Activated effector memory CD4-positive, alpha-beta T cell treated with anti-CD3 and anti-CD28 coated beads, Interleukin-2, amount 50 U/mL, for 16 hours (primary cell): ENCODE data around the gene EXOC7.
"Not testable (repeated sequence)": the region's sequence is repeated elsewhere in the genome, so short reads cannot be mapped to it uniquely, and the experiment has no call there.

Source experiments
- DNase-seq: peaks from one replicate; pipeline ENCODE4 v3.0.0-alpha.2; 2020

Gene EXOC7

DNA sequence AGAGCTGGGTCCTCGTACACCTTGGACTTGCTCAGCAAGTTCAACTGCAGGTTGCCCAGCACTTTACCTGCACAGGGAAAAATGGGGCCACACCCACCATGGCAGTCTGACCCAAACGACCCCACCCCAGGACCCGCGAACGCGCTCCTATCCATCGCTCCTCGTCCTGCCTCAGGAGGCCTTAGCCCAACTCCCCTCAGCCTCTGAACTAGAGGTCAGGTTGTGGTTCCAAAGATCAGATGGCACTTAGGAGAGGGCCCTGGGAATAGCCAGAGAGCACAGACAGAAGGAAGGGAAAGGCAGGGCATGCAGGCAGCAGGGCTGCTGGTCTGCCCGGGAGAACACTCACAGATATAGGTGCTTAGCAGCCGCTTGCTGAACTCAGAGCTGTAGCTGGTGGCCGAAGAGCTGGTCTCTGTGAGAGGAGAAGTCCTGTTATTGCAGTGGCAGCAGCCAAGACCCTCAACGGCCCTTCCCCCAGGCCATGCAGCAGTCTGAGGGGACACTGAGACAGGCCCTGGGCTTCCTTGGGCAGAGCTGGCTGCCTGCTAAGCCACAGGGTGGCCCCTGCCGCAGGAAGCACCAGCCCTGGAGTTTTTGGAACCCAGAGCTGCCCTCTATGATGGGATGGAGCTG is 17.7 kb downstream of the EXOC7 start:
- no peak for DNase-seq

DNA sequence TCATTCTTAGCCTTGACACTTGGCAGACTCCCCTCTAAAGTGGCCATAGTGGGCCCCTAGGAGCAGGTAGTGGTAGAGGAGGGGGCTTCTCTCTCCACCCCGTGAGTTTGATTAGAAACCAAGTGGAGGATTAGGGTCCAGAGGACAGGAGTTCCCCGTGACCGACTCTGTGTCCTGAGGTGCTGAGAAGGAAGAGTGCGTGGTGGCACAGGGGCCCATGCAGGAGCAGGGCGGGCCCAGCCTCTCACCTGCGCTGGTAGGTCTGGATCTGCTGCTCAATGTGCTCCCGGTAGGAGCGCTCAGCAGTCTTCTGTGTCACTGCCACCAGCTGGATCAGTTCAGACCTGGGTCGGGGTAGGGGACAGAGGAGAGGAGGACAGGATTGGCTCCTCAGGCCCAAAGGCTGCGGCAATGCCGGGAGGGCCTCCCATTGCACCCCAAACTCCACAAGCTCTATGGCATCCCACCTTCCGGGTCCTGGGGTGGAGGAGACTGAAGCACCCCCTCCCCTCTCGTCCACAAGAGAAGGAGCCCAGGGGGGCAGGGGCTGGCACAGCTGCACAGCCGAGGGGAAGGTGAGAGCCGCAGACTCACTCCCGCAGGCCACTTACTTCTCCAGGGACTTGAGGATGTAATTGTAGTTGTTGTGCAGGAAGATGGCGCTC is 18.4 kb downstream of the EXOC7 start:
- no peak for DNase-seq

DNA sequence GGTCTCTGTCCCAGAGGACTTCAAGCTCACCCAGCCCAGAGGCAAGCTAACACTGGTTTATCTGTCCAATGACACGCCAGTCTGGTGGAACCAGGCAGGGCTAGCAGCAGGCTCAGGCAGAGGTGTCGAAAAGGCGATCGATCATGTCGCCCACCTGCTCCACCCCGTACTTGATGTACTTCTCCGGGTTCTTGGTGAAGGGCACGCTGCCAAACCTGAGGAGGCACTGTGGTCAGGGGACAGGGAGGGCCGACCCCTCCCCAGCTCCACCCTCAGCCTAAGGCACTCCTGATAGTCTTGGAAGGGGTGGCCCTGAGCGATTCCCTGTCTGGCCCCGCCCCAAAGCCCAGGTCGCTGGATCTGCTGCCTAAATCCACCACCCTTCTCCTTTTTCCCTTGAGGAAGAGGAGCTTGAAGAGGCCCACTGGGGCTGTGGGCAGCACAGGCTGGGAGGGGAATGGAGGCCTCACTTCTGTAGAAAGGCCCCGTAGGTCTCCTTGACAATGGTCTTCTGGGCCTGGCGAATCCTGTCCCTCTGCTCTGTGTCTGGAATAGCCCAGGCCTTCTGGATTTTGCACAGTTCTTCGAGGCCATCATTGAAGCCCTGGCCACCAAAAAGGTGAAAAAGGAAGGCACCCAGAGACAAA is 19.9 kb downstream of the EXOC7 start:
- DNase-seq: no peak

DNA sequence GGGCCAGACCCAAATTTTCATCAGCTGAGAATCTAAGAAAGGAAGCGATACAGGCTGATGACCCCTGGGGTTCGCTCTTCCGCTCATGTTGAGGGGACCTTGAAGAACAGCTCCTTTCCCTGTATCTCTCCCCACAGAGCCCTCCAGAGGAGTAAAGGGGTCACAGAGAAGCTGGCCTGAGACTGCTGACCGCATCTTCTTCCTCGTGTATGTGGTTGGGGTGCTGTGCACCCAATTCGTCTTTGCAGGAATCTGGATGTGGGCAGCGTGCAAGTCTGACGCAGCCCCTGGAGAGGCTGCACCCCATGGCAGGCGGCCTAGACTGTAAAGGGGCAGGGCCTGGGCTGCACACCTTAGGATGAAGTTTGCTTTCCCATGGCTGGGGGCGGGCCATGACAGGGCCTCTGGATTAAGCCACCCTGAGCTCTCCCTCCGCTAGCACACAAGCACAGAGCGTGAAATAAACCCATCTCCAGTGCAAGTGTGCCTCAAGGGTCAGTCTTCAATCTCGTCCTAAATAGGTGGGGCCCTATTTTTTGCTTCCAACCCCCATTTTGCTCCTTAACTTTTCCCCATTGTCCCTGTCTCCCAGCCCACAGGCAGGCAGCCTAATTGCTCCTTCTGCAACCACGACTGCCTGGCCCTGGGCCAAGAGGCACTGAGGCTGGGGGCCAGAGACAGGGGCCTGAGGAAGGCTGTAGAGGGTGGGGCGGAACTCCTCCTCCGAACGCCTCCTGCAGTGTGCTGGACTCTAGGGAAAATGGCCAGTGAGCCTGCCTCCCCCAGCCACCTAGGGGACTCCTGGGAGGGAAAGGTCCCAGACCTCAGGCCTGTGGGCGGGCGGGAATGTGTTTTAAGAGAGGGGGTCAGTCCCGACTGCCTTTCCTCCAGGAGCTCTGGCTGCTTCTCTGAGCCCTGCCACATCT is 21.0 kb downstream of the EXOC7 start:
- no peak for DNase-seq

DNA sequence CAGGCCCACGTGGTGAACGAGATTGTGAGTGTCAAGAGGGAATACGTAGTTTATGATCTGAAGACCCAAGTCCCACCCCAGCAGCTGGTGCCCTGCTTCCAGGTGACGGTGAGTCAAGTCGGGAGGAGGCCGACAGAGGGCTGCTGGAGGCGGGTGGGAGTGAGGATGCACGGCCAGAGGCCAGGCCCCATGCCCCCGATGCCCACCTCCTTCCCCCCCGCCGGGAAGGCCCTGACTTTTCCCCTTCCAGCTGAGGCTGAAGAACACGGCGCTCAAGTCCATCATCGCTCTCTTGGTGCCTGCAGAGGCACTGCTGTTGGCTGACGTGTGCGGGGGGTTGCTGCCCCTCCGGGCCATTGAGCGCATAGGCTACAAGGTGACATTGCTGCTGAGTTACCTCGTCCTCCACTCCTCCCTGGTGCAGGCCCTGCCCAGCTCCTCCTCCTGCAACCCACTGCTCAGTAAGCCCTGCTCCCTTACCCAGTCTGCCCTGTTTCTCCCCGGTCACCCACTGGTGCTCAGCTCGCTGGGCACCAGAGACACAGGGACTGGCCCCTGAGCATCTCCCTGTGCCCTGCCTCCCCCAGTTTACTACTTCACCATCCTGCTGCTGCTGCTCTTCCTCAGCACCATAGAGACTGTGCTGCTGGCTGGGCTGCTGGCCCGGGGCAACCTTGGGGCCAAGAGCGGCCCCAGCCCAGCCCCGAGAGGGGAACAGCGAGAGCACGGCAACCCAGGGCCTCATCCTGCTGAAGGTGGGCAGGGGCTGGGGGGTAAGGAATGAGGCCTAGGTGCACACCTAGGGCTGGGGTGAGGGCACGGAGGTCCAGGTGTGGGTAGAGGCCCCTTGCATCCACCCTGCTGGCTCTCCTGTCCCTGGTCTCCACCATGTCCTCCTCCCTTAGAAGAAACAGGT is 22.0 kb downstream of the EXOC7 start:
- no peak for DNase-seq

DNA sequence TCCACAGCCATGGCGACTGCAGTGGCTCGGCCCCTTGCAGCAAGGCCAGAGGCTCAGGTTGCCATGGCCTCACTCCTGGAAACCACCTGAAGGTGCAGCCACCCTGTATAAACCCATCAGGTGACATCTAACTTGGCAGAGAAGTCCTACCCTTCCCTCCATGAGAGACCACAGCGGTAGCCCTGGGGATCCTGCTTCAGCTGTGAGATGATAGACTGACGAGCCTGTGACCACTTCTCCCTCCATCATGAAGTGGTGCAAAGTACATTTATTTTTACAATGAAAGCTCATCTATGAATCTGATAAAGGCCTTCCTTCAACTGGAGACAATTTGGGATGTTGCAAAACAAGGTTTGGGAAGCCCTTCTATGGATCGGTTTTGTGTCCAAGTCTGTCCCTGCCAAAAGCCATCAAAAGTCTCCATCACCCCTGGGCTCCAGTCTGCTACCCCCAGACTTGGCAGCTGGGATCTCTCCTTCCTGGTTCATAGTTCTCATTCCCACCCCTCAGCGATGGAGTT is 22.8 kb downstream of the EXOC7 start:
- DNase-seq: no peak

DNA sequence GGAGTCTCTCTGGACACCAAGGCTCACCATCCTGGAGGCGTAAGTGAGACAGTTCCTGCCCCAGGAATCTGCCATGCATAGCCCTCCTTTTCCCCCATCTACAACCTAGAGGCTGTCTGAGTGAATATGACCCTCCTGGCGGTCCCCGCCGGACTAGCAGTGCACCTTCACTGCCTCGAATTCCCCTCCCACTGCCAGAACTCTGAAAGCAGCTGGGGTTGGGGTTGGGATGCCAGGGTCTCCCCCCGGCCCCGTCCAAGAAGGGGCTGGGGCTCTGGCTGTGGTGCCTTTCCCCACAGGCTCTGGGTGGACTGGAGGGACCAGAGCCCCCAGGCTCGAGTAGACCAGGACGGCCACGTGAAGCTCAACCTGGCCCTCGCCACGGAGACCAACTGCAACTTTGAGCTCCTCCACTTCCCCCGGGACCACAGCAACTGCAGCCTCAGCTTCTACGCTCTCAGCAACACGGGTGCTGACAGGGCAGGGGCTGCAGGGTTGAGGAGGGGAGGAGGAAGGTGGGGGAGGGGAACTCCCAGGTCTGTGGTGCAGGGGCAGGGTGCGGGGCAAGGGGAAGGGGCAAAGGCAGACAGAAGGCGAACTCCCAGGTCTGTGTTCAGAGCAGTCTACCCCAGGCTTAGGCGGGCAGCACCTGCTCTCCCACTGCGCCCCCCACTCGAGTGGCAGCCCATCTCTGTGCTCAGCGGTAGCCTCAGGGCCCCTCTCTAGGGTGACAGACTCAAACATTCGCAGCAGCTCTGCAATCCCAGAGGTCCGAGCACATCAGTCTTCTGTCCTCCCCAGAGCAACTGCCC is 23.4 kb downstream of the EXOC7 start:
- DNase-seq: no peak

DNA sequence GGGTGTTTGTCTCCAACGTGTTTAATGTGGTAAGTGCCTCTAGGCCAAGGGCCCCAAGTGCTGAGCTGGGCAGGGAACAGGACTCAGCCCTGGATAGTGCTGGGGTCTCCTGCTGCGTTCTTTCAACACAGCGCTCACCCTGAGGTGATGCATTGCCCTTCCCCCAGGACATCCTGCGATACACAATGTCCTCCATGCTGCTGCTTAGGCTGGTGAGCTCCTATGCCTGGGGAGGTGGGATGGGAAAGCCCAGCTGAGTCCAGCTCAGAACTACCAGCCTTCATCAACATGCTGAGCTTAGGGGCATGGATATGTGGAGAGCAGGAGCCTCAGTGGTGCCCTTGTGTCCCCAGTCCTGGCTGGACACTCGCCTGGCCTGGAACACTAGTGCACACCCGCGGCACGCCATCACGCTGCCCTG is 24.0 kb downstream of the EXOC7 start:
- DNase-seq: no peak

DNA sequence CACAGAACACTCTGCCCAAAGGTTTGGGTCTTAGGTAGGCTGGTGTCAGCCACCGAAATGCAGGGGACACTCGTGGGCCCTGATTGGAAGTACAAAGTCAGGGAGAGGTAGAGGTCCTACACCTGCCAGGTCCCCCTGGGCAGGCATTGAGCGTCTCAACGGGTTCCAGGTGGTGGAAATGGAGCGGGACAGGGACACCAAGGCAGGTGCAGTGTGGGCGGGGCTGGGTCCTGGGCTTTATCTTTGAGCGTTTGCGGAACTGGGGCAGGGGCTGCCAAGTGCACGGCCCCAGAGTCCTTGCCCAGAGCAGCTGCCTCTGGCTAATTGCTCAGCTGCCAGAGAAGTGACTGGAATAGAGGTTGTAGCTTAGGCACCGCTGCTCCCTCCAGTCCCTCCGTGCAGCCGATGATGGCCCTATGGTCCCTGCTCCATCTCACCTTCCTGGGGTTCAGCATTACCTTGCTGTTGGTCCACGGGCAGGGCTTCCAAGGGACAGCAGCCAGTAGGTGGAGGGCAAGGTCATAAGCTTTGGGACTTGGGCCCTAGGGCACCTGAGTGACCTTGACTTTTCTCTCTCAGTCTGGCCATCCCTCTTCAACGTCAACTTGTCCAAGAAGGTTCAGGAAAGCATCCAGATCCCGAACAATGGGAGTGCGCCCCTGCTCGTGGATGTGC is 24.6 kb downstream of the EXOC7 start, which contains the start of gene ZACN:
Gene ZACN, plus strand, starts transcription at position 323 of the 675 bp plus-strand sequence. Its CDS starts 83 bp downstream, at position 406.
- DNase-seq: no peak

DNA sequence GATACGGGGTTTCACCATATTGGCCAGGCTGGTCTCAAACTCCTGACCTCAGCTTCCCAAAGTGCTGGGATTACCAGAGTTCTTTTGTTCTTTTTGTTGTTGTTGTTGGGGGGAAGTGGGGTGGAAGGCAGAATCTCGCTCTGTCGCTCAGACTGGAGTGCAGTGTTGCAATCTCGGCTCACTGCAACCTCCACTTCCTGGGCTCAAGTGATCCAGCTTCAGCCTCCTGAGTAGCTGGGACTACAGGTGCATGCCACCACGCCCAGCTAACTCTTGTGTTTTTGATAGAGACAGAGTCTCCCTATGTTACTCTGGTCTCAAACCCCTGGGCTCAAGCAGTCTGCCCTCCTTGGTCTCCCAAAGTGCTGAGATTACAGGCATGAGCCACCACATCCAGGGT is 25.2 kb downstream of the EXOC7 start:
- not testable (repeated sequence) for DNase-seq

DNA sequence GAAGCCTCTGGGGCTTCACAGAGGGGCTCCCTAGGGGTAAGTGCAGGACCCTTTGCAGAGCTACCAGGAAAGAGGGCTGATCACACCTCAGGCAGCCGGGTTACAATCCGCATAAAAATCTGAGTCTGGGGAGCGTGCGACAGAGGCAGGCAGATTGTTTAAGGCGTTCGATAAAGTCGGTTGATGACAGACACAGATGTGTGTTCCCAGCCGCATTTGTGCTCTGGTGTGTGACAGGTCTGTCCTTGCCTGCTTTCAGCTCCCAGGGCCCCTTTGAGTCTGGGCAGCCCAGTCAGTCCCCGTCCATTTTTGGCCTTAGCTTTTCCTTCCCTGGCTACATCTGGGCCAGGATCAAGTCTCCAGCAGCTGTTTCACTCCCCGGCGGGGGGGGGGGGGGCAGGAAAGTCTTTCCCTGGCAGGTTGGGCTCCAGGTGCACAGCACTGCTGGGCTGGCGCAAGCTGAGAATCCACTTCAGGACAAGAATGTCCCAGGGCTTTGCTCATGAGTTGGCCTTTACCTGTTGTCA is 25.9 kb downstream of the EXOC7 start:
- DNase-seq: no peak

DNA sequence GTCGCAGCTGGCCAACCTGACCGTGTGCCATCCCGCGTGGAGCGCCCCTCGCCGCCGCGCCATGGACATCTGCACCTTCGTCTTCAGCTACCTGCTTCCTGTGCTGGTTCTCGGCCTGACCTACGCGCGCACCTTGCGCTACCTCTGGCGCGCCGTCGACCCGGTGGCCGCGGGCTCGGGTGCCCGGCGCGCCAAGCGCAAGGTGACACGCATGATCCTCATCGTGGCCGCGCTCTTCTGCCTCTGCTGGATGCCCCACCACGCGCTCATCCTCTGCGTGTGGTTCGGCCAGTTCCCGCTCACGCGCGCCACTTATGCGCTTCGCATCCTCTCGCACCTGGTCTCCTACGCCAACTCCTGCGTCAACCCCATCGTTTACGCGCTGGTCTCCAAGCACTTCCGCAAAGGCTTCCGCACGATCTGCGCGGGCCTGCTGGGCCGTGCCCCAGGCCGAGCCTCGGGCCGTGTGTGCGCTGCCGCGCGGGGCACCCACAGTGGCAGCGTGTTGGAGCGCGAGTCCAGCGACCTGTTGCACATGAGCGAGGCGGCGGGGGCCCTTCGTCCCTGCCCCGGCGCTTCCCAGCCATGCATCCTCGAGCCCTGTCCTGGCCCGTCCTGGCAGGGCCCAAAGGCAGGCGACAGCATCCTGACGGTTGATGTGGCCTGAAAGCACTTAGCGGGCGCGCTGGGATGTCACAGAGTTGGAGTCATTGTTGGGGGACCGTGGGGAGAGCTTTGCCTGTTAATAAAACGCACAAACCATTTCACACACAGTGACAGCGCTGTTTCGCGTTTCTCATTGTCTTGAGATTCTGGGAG is 26.6 kb downstream of the EXOC7 start:
- peak; percentile 74 for DNase-seq

DNA sequence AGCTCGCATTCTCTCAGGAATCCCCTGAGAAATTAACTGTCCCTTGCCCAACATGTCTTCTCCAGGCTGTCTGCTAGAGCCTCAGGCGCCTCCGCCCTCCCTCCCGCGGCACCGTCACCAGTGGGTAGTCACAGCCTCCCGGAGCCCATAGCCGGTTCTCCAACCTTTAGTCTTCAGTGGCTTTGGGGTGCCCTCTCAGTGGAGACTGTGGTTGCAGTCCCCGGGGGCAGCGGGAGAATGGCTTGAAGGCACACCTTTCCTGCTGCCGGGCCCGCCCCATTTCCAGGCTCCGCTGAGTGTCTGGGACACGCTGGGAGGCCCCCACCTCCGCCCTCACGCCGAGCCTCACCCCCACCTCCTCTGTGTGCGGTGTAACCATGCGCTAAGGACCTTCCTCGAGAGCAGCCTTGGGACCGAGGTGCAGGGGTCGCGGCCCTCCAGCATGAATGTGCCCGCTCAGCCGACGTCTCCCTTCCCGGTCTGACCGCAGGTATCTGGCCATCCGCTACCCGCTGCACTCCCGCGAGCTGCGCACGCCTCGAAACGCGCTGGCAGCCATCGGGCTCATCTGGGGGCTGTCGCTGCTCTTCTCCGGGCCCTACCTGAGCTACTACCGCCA is 27.3 kb downstream of the EXOC7 start:
- no peak for DNase-seq

DNA sequence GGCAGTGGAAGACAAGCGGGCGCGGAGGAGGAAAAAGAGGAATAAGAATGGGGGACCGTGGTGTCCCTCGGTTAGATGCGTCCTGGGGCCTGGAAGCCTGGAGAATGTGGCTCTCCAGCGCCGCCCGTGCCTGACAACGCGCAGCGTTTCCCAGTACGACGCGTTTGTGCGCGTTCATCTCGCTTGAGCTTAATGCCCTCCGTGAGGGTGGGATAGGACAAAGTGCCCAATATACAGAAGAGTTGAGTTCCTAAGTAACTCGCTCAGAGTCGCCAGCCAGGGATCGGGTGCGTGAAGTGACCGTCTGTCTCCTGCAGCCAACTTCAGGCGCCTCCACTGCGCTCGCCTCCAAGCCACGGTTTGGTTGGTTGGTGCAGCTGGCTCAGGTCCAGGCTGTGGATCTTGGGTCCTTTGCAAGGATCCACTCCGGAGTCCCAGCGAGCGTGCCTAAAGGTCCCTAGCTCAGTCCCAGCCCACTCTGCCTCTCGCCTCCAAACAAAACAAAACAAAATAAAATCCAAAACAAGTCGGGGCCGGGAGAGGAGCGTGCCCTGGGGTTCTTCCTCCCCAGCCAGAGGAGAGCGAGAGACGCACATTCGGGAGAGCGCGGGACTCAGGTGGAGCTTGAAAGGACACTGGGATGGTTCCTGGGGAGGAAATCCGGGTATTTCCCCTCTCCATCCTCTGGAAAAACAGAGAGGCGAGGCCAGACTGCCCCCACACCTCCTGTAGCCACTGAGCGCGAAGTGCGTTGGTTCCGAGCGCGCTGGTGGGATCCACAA is 28.0 kb downstream of the EXOC7 start:
- DNase-seq: no peak

DNA sequence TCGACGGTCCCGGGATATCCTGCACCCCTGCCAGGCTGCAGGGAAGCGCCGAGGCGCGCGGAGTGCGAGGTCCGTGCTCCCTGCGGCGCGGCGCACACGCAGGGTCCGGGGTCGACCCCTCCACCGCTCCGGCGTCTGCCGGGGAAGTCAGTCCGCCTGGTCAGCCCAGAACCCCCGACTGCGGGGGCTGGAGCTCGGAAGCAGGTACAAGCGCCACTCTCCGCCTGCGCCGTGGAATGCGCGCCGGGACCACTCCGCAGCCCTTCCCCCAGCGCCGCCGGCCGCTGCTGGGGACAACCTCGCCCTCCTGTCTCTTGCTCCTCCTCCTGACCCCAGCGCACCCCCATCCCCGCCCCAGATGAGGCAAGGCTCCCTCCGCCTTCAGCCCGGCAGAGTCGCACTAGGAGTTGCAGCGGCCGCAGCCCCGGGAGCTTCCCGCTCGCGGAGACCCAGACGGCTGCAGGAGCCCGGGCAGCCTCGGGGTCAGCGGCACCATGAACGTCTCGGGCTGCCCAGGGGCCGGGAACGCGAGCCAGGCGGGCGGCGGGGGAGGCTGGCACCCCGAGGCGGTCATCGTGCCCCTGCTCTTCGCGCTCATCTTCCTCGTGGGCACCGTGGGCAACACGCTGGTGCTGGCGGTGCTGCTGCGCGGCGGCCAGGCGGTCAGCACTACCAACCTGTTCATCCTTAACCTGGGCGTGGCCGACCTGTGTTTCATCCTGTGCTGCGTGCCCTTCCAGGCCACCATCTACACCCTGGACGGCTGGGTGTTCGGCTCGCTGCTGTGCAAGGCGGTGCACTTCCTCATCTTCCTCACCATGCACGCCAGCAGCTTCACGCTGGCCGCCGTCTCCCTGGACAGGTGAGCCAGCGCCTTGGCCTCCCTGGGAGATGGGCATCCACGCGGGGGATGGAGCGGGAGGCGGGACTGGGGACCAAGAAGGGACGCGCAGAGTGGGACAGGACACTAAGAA is 28.9 kb downstream of the EXOC7 start, which contains the start of gene GALR2:
Gene GALR2, plus strand, starts transcription at position 392 of the 974 bp plus-strand sequence. Its CDS starts 103 bp downstream, at position 495.
- DNase-seq: no peak

DNA sequence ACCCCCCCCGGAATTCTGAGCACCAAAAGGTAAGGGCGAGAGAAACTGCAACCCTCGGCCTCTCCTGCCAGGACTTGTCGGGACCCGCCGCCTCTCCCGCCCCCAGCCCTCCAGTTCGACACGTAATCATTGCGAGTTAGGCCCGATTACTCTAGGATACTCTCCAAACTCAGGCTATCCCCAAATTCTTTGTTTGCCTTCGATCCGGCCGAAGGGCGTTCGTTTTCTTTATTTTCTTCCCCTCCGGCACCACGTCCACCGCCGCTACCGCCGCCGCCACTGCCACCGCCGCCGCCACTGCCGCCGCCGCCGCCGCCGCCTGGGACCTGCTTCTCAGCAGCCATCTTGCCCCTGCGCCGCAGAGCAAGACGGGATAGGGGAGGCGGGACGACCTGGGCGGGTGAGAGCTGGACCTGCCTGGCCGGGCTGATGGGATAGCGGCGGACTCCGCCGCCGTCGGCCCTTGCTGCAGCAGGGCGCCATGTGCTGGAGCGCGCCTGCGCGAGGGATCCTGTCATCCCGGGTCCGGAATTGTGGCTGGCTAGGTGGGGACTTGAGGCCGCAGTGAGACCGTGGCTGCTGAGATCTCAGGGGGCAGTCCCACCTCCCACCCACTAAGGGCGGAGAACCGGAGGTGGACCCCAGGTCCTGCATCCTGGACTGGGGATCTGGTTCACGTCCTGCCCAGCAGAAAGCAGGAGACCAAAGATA is 31.3 kb downstream of the EXOC7 start, which contains the start of gene SRP68:
Gene SRP68, minus strand, starts transcription at position 370 of the 711 bp plus-strand sequence. Its CDS starts 26 bp downstream, at position 344.
- DNase-seq: peak; percentile 95
